Central memory CD8-positive, alpha-beta T cell (primary cell): ENCODE results near the gene IFNE.

Experiments
- ATAC-seq: fragments of 150-1000 bp; cut with Tn5 transposase; replicated peaks from 2 replicates; pipeline ENCODE4 v1.10.0; 2022; ENCODE audit warnings: mild to moderate bottlenecking, moderate FRiP score, moderate number of reproducible peaks; ENCODE audit not compliant: poor library complexity, severe bottlenecking; ENCODE audit errors: extremely low read depth
- DNase-seq, 2 donors: peaks; one replicate each; pipeline ENCODE4 v3.0.0; 2021; ENCODE audit warnings: low spot score in 2 of 2
- H3K27ac Mint-ChIP-seq: one replicate; pipeline ENCODE4 v1.8.0; 2022; ENCODE audit warnings: low read depth, mild to moderate bottlenecking, moderate library complexity, mixed read lengths
- H3K27me3 Mint-ChIP-seq: one replicate; pipeline ENCODE4 v1.8.0; 2022; ENCODE audit warnings: mixed read lengths
- H3K36me3 Mint-ChIP-seq: one replicate; pipeline ENCODE4 v1.8.0; 2022; ENCODE audit warnings: mild to moderate bottlenecking, moderate library complexity, mixed read lengths; ENCODE audit not compliant: insufficient read depth
- H3K4me1 Mint-ChIP-seq: one replicate; pipeline ENCODE4 v1.8.0; 2022; ENCODE audit warnings: mixed read lengths
- H3K4me3 Mint-ChIP-seq: one replicate; pipeline ENCODE4 v1.8.0; 2022; ENCODE audit warnings: mild to moderate bottlenecking, moderate library complexity, mixed read lengths
- H3K9me3 Mint-ChIP-seq: one replicate; pipeline ENCODE4 v1.8.0; 2022; ENCODE audit warnings: mixed read lengths

IFNE gene, protein sequence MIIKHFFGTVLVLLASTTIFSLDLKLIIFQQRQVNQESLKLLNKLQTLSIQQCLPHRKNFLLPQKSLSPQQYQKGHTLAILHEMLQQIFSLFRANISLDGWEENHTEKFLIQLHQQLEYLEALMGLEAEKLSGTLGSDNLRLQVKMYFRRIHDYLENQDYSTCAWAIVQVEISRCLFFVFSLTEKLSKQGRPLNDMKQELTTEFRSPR

DNA sequence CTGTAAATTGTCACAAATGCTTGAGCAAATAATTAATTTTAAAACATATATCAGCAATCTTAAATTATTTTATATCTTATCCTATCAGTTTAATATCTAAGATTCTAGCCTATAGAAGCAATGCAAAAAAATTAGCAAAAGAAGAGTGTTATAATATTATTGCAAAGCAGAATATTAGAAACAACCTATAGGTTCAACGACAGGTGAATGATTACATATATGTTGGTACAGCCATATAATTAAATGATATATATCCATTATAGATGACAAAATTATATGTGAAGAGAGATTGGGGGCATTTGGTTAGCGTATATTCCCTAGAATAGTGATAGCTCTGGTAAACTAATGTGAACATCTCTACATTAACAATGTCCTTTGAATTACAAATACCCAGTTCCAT, at the start of gene IFNE:
TSS of gene IFNE (minus strand) at position 101 of the 400 bp plus-strand sequence. CDS start 619 bp downstream, outside the sequence.
- Mint-ChIP-seq H3K27ac (no peak within 1 kb of the TSS), H3K4me1 (no peaks in the 10 kb centered on the region), H3K4me3 (no peak within 1 kb of the TSS), H3K9me3 (no peaks in the 10 kb centered on the region), H3K27me3 (peaks cover 32% of the 10 kb centered on the region), H3K36me3 (peaks cover 3% of the 10 kb centered on the region)
- ATAC-seq (no peak), DNase-seq (no peak)

DNA sequence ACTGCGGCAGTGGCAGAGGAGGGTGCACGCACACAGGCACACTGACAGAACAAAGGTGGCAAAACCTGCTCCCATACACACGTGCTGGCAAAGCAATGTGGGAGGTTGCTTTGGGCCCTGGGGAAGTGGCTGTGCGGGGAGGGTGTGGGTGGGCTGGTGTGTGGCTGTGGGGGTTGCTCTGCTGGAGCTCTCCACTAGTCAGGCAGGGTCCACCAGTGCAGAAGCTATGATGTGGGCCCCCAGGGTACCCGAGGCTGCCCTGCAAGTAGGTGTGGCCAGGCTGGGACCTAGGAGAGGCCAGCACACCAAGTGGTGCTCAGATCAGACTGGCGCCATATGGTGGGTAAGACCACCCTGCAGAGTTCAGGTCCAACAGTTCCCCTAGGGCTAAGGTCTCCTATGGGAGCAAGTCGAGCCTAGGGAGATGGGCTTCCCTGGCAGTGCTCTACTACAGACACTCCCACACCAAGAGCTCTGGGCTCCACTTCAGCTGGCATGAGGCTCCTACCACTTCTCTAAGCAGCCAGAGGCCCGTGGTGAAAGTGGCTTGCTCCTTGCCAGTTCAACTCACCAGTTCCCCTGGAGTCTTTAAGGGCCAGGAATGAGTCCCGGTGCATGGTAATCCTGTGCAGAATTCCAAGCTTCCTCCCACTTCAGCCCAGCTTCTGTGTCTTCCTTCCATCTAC, 46.2 kb upstream of the IFNE start:
- no peaks in the 10 kb centered on the region for H3K9me3 Mint-ChIP-seq
- H3K36me3 Mint-ChIP-seq = no peaks in the 10 kb centered on the region
- peaks cover 12% of the 10 kb centered on the region for H3K4me1 Mint-ChIP-seq
- DNase-seq = no peak
- H3K4me3 Mint-ChIP-seq = no peak overlapping the region
- no peak for ATAC-seq
- H3K27me3 Mint-ChIP-seq = peaks cover 74% of the 10 kb centered on the region
- H3K27ac Mint-ChIP-seq = no peak overlapping the region

DNA sequence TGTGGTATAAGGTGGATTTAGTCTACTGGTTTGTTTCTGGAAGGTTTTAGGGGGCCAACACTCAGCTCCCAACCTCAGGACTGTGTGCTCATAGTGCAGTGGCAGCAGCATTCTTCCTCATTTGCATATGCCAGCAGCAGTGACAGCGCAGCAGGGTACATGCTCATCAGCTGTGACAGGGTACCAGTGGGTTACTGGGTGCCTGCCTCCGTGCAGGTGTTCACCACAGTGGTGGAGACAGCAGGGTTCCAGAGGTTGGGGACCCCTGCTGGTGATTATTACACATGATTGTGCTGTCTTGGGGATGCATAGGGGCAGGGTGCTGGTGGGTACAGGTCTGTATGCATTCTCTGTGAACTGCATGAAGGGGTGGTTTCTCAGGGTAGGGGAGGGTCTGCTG, 45.5 kb upstream of the IFNE start:
- ATAC-seq (no peak), DNase-seq (no peak)
- no peaks in the 10 kb centered on the region for H3K36me3 Mint-ChIP-seq
- no peak overlapping the region for H3K4me3 Mint-ChIP-seq
- no peak overlapping the region for H3K27ac Mint-ChIP-seq
- H3K4me1 Mint-ChIP-seq = peaks cover 12% of the 10 kb centered on the region
- H3K27me3 Mint-ChIP-seq = peaks cover 67% of the 10 kb centered on the region
- no peaks in the 10 kb centered on the region for H3K9me3 Mint-ChIP-seq

DNA sequence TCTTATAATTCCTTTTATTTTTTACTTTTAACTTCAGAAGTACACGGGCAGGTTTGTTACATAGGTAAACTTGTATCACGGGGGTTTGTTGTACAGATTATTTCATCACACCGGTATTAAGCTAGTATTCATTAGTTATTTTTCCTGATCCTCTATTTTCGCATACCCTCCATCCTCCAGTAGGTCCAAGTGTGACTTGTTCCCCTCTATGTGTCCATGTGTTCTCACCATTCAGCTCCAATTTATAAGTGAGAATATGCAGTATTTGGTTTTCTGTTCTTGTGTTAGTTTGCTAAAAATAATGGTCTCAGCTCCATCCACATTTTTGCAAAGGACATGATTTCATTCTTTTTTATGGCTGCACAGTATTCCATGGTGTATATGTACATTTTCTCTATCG, 43.1 kb upstream of the IFNE start:
- Mint-ChIP-seq H3K4me3 (no peak overlapping the region), H3K4me1 (peaks cover 12% of the 10 kb centered on the region), H3K36me3 (no peaks in the 10 kb centered on the region), H3K27me3 (peaks cover 46% of the 10 kb centered on the region), H3K27ac (no peak overlapping the region), H3K9me3 (no peaks in the 10 kb centered on the region)
- DNase-seq = no peak
- ATAC-seq = no peak

DNA sequence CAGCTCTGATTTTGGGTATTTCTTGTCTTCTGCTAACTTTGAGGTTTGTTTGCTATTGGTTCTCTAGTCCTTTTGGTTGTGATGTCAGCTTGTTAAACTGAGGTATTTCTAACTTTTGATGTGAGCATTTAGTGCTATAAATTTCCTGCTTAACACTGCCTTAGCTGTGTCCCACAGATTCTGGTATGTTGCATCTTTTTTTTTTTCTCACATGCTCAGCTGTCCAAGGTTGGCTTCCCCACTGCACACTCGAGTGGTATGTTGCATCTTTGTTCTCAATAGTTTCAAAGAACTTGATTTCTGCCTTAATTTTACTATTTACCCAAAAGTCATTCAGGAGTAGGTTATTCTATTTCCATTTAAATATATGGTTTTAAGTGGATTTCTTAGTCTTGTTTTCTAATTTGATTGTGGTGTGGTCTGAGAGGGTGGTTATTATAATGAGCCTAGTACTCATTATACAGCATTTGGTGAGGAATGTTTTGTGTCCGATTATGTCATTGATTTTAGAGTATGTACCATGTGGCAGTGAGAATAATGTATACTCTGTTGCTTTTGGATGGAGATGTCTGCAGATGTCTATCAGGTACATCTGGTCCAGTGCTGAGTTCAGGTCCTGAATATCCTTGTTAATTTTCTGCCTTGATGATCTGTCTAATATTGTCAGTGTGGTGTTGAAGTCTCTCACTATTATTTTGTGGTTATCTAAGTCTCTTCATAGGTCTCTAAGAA, 42.2 kb upstream of the IFNE start:
- no peaks in the 10 kb centered on the region for H3K9me3 Mint-ChIP-seq
- DNase-seq (no peak), ATAC-seq (no peak)
- no peak overlapping the region for H3K4me3 Mint-ChIP-seq
- H3K36me3 Mint-ChIP-seq = no peaks in the 10 kb centered on the region
- no peak overlapping the region for H3K27ac Mint-ChIP-seq
- peaks cover 39% of the 10 kb centered on the region for H3K27me3 Mint-ChIP-seq
- H3K4me1 Mint-ChIP-seq = peaks cover 12% of the 10 kb centered on the region

DNA sequence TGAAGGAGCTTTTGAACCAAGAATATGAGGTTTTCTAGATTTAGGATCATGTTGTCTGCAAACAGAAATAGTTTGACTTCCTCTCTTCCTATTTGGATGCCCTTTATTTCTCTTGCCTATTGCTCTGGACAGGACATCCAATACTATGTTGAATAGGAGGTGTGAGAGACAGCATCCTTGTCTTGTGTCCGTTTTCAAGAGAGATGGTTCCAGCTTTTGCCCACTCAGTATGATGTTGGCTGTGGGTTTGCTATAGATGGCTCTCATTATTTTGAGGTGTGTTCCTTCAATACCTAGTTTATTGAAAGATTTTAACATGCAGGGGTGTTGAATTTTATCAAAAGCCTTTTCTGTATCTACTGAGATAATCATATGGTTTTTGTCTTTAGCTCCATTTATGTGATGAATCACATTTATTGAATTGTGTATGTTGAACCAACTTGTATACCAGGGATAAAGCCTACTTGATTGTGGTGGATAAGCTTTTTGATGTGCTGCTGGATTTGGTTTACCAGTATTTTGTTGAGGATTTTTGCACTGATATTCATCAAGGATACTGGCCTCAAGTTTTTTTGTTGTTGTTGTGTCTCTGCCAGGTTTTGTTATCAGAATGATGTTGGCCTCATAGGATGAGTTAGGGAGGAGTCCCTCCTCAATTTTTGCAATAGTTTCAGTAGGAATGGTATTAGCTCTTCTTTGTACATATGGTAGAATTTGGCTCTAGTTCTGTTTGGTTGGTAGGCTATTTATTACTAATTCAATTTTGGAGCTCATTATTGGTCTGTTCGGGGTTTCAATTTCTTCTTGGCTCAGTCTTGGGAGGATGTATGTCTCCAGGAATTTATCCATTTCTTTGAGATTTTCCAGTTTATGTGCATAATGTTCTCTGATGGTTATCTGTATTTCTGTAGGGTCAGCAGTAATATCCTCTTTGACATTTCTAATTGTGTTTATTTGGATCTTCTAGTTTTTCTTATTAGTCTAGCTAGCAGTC, 41.2 kb upstream of the IFNE start:
- ATAC-seq = no peak
- Mint-ChIP-seq H3K9me3 (no peaks in the 10 kb centered on the region), H3K4me1 (peaks cover 12% of the 10 kb centered on the region), H3K27me3 (peaks cover 32% of the 10 kb centered on the region), H3K36me3 (no peaks in the 10 kb centered on the region), H3K4me3 (no peak overlapping the region), H3K27ac (no peak overlapping the region)
- DNase-seq = no peak

DNA sequence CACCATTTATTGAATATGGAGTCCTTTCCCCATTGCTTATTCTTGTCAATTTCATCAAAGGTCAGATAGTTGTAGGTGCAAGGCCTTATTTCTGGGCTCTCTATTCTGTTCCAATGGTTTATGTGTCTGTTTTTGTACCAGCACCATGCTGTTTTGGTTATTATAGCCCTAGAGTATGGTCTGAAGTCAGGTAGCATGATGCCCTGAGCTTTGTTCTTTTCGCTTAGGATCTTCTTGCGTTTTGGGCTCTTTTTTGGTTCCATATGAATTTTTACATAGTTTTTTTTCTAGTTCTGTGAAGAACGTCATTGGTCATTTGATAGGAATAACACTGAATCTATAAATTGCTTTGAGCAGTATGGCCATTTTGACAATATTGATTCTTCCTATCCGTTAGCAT, 40.2 kb upstream of the IFNE start:
- H3K9me3 Mint-ChIP-seq = no peaks in the 10 kb centered on the region
- ATAC-seq (no peak), DNase-seq (no peak)
- H3K36me3 Mint-ChIP-seq = no peaks in the 10 kb centered on the region
- H3K27me3 Mint-ChIP-seq = peaks cover 22% of the 10 kb centered on the region
- no peak overlapping the region for H3K27ac Mint-ChIP-seq
- peaks cover 9% of the 10 kb centered on the region for H3K4me1 Mint-ChIP-seq
- H3K4me3 Mint-ChIP-seq = no peak overlapping the region

DNA sequence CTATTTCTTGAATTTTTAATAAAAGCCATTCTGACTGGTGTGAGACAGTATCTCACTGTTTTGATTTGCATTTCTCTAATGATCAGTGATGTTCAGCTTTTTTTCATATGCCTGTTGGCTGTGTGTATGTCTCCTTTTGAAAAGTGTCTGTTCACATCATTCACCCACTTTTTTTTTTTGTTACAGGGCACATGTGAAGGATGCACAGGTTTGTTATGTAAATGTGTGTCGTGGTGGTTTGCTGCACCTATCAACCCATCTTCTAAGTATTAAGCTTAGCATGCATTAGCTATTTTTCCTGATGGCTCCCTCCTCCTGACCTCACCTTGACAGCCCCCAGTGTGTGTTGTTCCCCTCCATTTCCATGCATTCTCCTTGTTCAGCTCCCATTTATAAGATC, 39.3 kb upstream of the IFNE start:
- H3K4me3 Mint-ChIP-seq = no peak overlapping the region
- DNase-seq (no peak), ATAC-seq (no peak)

DNA sequence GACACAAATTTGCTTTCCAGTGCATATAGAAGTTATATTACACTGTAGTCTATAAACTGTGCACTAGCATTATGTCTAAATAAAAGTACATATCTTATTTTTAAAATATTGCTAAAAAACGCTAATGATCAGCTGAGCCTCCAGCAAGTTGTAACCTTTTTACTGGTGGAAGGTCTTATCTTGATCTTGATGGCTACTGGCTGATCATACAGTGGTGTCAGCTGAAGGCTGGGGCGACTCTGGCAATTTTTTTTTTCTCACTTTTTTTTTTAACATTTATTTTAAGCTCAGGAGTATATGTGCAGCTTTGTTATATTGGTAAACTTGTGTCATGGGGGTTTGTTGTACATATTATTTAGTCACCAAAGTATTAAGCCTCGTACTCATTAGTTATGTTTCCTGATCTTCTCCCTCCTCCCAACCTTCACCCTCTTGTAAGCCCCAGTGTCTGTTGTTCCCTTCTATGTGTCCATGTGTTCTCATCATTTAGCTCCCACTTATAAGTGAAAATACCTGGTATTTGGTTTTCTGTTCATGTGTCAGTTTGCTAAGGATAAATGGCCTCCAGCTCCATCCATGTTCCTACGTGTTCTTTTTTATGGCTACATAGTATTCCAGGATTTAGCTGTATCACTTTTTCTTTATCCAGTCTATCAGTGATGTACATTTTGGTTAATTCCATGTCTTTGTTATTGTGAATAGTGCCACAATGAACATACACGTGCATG, 38.6 kb upstream of the IFNE start:
- H3K27me3 Mint-ChIP-seq = peaks cover 5% of the 10 kb centered on the region
- no peaks in the 10 kb centered on the region for H3K36me3 Mint-ChIP-seq

More for the DNA sequence above, 39.3 kb upstream of the IFNE start:
- H3K36me3 Mint-ChIP-seq = no peaks in the 10 kb centered on the region
- peaks cover 5% of the 10 kb centered on the region for H3K4me1 Mint-ChIP-seq
- no peaks in the 10 kb centered on the region for H3K9me3 Mint-ChIP-seq
- no peak overlapping the region for H3K27ac Mint-ChIP-seq
- peaks cover 13% of the 10 kb centered on the region for H3K27me3 Mint-ChIP-seq

DNA sequence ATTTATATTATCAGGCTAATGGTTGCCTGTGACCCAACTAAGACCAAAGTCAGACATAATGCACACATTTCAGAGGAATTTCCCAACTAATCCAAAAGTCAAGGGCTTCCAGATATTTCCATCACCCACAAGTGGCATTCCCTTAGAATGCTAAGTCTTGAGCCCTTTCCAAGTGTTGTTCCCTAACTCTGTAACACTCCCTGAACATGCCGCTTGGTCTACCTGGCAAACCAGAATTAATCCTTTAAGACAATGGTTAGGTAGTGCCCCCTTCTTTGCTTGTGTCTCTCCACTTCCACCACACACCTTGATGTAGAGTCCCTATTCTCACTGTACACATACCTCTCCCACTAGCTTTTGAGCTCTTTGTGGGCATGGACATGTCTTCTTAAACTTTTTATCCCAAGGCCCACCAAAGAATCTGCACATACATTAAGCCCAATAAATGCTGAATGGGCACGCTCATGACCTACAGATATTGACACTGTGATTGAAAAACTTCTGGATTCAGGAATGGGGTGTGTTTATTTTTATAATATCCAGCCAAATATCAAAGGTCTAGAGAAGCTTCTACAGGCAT, 37.8 kb upstream of the IFNE start:
- Mint-ChIP-seq H3K4me1 (peaks cover 5% of the 10 kb centered on the region), H3K36me3 (no peaks in the 10 kb centered on the region), H3K27me3 (no peaks in the 10 kb centered on the region), H3K9me3 (no peaks in the 10 kb centered on the region), H3K27ac (no peak overlapping the region), H3K4me3 (no peak overlapping the region)
- DNase-seq (no peak), ATAC-seq (no peak)

More for the DNA sequence above, 38.6 kb upstream of the IFNE start:
- no peak for ATAC-seq
- peaks cover 5% of the 10 kb centered on the region for H3K4me1 Mint-ChIP-seq
- no peak for DNase-seq
- H3K9me3 Mint-ChIP-seq = no peaks in the 10 kb centered on the region
- no peak overlapping the region for H3K4me3 Mint-ChIP-seq
- no peak overlapping the region for H3K27ac Mint-ChIP-seq

DNA sequence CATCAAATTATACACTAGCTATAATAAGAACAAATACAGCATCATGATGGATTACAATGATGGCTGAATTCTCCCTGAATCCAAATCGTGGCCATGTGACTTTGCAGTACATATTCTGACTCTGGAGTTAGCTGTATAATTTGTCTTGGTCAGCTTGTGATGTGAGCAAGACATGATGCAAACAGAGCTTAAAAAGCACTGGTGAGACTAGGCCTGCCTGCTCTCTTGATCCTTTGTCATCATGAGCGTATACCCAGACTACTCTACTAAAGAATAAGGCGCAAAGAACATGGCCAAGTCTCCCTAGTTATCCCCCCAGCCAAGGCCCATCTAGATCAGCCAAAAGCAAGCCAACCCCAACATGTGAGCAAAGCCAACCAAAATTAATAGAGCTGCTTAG, 34.7 kb upstream of the IFNE start:
- H3K36me3 Mint-ChIP-seq = no peaks in the 10 kb centered on the region
- H3K4me3 Mint-ChIP-seq = no peak overlapping the region
- H3K27ac Mint-ChIP-seq = no peak overlapping the region
- H3K4me1 Mint-ChIP-seq = peaks cover 5% of the 10 kb centered on the region
- no peak for DNase-seq
- no peaks in the 10 kb centered on the region for H3K27me3 Mint-ChIP-seq
- H3K9me3 Mint-ChIP-seq = no peaks in the 10 kb centered on the region
- ATAC-seq = no peak
